PC-3 (cell line): ENCODE measurements around the gene MCHR1.

Source experiments
- CTCF ChIP-seq: fragments of 300-600 bp; sonication (generic); conservative IDR thresholded peaks from 2 replicates; pipeline ENCODE4 v1.5.1; 2017; ENCODE audit warnings: antibody characterized with exemption, low read depth, mild to moderate bottlenecking, low read length
- EZH2 ChIP-seq: fragments of 300-600 bp; sonication (generic); IDR thresholded peaks from one replicate; pipeline ENCODE4 v1.6.1; 2017; ENCODE audit warnings: antibody characterized with exemption, mild to moderate bottlenecking, low read length; ENCODE audit not compliant: unreplicated experiment
- EZH2phosphoT487 ChIP-seq: fragments of 300-600 bp; sonication (generic); IDR thresholded peaks from 2 replicates; pipeline ENCODE4 v1.6.1; 2018; ENCODE audit warnings: mild to moderate bottlenecking, antibody characterized with exemption, low read length, borderline replicate concordance

GRCh38 chr22:40708177-40708576 lies 28.9 kb downstream of the MCHR1 start:
- TF ChIP-seq CTCF, result no peak
- no peak for TF ChIP-seq EZH2
- TF ChIP-seq EZH2phosphoT487, result no peak
